Ramos (cell line): ENCODE results near the gene ADGRL4.
"Not testable (repeated sequence)": the region's sequence is repeated elsewhere in the genome, so short reads cannot be mapped to it uniquely, and the experiment has no call there.

Source experiments
- in situ Hi-C: fragments of 300-500 bp; cut with MboI; formaldehyde crosslinking; loops from one replicate; pipeline ENCODE4 v1.14.3; 2022; ENCODE audit warnings: low sequenced_read_pairs; ENCODE audit not compliant: unreplicated experiment

ADGRL4 gene

GRCh38 chr1:79006564-79006963, at the start of gene ADGRL4:
Gene ADGRL4 (minus strand): TSS chr1:79006730. CDS start chr1:79006654, 76 bp downstream.
- in situ Hi-C loops, result no loop called here

- in situ Hi-C loops, result no loop called here
These were observed 49.3 kb upstream of the ADGRL4 start for GRCh38 chr1:79055856-79056255.

GRCh38 chr1:79052829-79053449, 46.4 kb upstream of the ADGRL4 start:
- in situ Hi-C loops, result no loop called here

GRCh38 chr1:79044974-79045650, 38.6 kb upstream of the ADGRL4 start:
- in situ Hi-C loops, result no loop called here

GRCh38 chr1:79043506-79043905, 37.0 kb upstream of the ADGRL4 start:
- in situ Hi-C loops, result no loop called here

DNA sequence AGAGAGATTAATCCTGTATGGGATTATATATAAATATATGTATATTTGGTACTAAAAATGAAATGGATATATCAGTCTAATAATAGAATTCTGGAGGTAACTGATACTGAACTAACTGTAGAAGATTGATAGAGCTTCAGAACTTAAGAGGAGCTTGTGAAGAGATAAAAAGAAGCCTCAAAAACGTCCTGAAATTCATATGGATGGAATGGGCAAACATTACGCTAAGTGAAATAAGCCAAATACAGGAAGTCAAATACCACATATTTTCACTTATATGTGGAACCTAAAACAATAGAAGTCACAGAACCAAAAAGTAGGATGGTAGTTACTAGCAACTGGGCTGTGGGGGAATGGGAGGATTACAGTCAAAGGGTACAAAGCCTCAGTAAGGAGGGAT, 36.0 kb upstream of the ADGRL4 start:
- in situ Hi-C loops, result no loop called here

DNA sequence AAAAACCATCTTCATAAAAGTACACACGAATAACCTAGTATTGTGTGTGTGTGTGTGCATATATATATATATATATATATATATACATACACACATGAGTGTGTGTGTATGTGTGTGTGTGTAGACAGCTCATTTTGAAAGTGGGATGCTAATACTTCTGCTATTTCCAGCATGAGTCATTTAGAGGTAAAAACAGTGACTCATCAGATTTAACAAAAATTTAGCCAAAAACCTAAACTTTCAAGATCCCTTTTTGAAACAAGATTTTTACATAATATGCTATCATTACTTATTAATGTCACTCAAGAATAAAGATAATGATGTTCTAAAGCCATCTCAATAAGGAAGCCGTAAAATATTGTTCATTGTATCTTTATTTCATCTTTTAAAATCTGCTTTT, 35.6 kb upstream of the ADGRL4 start:
- in situ Hi-C loops, result no loop called here

GRCh38 chr1:79041666-79042065, 35.1 kb upstream of the ADGRL4 start:
- in situ Hi-C loops, result no loop called here

DNA sequence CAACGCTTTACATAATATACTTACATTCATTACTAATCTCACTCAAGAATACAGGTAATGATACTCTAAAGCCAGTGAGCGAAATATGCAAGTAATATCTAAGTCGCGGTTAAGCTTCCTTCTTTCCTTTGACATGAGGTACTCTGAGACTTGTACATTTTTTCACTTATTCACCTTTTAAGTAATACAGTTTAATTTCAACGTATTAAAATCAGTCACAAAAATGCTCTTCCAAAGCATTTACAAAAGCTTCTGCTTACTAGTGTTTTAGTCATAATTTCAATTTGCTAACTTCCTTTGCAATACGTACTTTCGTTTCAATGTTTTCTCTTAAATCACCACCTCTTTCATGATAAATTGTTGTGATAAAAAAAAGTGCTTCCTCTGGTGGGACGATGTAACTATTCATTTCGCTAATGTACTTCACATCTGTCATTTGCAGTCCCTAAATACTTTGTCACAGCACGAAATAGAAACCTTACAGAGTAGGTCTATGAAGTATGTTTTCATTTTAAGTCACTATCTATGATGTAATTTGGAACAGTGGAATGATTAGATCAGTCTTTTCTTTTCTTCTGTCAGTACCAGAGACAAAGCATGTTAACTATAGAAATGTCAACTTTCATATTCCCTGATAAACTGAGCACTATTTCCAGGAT, 34.0 kb upstream of the ADGRL4 start:
- in situ Hi-C loops, result no loop called here

DNA sequence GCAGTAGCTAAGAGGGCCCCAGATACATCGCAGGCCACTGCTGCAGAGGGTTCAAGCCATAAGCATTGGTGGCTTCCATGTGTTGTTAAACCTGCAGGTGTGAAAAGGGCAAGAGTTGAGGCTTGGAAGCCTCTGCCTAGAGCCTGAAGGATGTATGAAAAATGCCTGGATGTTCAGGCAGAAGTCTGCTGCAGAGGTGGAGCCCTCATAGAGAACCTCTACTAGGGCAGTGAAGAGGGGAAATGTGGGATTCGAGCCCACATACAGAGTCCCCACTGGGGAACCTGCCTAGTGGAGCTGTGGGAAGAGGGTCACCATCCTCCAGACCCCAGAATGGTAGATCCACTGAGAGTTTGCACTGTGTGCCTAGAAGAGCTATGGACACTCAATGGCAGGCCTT, 30.6 kb upstream of the ADGRL4 start:
- in situ Hi-C loops, result no loop called here

- in situ Hi-C loops, result no loop called here
These were observed 6.0 kb upstream of the ADGRL4 start for GRCh38 chr1:79012500-79012899.

DNA sequence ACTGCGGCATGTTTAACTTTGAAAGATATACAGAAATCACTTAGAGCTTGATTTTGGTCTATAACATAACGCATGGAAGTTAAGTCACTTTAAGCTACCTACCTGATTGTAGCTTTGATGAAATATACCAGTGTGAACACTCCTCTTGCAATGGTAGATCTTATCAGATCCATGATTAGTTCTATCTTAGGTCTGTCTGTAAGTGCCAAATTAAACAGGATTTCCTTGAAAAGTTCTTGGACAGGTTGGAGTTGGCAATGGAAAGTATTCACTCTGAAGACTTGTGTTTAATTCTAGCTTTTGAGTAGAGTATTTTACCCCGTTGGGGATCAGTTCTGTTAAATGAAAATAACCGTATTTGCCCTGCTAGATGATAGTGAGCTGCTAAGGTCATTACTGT, 4.1 kb upstream of the ADGRL4 start:
- in situ Hi-C loops, result no loop called here

DNA sequence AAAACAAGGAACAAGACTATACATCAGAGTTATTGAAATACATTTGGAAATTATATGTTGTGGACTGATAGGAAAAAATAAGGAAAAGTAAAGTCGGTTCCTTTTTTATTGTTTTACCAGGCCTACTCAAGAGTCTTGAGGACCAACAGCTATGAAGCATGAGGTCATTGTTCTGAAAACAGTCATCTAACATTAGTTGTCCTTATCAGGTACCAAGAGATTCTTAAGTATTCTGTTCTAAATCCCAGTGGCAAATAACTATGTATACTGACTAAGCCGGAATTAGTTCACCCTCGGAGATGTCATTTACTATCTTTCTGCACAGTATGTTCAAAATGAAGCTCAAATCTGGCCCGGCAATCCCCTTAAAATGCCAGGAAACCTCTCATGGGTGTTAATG, 585 bp downstream of the ADGRL4 start:
- in situ Hi-C loops, result no loop called here

DNA sequence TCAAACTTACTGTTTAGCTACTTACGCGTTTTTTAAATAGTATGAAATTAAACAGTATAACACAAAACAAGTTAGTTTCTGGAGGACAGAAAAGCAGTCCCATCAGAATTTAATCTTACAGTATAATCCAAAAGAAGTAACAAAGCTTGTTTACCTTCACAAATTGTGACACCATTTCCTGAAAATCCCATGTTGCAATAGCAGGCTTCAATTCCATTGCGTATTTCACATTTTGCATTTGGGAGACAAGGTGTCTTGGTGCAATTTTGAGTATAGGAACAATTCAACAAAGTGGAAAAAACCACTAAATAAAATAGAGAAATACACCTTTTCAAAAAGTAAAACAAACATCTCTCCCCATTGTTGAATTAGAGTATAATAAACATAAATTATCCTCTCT, 1.6 kb downstream of the ADGRL4 start:
- in situ Hi-C loops, result no loop called here

DNA sequence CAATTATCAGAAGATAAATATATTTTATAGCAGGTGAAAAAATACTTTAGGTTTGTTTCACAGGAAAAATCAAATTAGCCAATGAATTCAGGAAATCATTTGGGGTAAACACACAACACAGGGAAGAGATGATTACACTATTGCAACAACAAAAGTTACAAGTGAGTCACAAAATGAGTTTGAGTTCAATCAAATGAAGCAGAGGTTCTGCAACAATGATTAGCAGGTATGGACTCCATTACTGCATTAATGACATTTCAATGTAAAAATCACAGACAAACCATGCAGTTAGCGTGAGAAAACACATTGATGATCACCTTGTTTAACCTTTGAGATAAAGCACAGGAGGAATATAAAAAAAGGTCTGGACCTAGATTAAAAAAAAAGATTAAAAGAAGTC, 9.7 kb downstream of the ADGRL4 start:
- in situ Hi-C loops, result no loop called here

DNA sequence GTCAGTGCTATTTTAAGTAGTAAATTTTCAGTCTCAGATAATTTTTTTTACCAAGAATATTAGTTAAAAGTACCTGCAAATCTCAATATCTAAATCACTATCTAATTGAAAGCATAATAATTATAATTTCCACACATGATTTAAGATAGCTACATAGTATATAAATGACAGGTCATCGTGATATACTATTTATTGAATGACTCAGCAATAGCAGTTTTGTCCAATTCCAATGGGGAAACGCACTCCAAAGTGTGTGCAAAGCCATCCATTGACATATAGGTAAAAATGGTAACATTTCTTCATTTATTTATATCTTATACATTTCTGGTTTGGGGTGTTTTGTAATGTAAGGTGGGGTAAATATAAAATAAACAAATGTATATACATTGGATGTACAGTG, 19.5 kb downstream of the ADGRL4 start:
- in situ Hi-C loops, result no loop called here

DNA sequence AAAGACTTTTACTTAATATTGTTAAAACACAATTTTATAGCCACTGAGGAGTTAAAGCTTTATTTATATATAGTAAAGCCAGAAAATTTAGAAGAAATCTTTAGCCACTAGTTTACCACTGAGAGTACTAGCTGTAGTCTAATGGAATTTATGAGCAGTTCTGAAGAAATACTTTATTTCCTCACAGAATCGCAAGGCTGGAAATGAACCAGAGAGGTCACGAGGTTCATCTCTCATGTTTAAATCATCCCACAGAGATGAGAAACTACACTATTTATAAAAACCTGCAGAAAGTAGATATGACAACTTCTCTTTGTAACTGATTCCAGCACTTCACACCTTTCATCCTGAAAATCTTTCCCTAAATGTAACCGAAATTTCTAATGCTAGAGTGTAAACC, 26.0 kb downstream of the ADGRL4 start:
- in situ Hi-C loops, result no loop called here

- in situ Hi-C loops, result no loop called here
These were observed 33.8 kb downstream of the ADGRL4 start for GRCh38 chr1:78972723-78973122.

DNA sequence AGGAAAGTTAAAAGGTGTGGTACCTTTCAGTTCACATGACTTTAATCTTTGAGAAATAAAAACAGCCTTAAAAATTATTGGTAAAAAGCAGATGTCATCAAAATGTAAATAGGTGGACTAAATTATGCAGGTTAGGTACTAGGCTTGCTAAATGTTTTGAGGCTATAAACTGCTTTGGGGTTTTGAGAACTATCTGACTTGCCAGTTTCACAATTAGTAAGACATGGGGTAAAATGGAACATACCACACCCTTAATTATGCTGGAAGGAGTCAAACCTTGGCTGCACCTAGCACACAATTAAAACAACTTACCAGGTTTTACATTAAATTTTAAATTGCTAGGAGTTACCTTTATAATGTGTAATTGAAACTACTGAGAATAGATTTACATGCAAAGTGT, 39.4 kb downstream of the ADGRL4 start:
- in situ Hi-C loops, result not testable (repeated sequence)

- in situ Hi-C loops, result no loop called here
These were observed 47.8 kb downstream of the ADGRL4 start for GRCh38 chr1:78958711-78959110.

DNA sequence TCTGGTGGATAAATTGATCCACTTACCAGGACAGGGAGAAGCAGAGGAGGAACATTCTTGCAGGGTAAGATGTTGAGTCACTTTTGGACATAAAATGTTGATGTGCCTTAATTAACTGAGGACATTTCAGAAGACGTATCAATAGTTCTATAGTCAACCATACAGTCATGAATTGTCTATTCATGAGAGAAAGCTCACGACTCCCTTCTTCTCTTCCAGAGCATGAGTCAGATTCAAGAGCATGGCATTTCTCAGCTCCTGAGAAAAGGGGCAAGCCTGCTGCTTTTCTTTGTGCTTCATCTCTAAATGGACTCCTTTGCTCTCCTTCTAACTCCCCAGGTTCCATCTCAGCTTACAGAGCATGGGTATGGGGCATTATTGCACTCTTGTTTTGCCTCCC, 55.7 kb downstream of the ADGRL4 start:
- in situ Hi-C loops, result no loop called here

DNA sequence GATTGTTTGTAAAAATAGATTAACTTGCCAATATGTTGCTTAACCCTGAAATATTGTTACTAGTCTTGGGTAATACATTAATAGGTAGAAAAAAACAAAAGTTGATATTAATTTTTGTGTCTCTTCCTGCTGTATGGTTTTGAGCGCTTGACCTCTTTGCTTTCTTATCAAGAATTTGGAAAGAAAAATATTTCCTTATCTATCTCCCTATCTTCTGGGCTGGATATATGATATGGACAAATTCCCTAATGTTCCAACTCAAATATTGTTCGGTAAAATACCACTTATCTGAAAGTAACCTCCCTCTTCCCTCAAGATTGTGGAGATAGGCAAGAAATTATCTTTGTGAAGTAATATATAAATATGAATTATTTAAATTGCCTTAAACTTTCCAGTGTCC, 57.3 kb downstream of the ADGRL4 start:
- in situ Hi-C loops, result no loop called here
